PC-9 (cell line): Measurements from ENCODE around the gene CABCOCO1. TPM values are rescaled to one million over a fixed set of nuclear protein-coding genes. Genes with fewer than 3 reads are reported as not detected.

Experiments used
- BruUV-seq: library from RNA; stranded (reverse); fragments of 400-500 nt; replicated peaks from 2 replicates; lab custom pipeline; 2021; lab: Mats Ljungman, UMichigan
- CTCF ChIA-PET: fragments of 300-600 bp; sonication (Branson Sonifier 250); formaldehyde crosslinking; loops from one replicate; lab custom pipeline; 2022; ENCODE audit warnings: antibody characterized with exemption; lab: Charles Lee
- POLR2A ChIA-PET: fragments of 300-600 bp; sonication (Branson Sonifier 250); formaldehyde crosslinking; loops from one replicate; lab custom pipeline; 2022; ENCODE audit warnings: antibody characterized with exemption; ENCODE audit not compliant: unreplicated experiment; lab: Charles Lee
- DNase-seq, 2 experiments: peaks; one replicate each; pipeline versions ENCODE4 v3.0.0 to v3.0.0-alpha.2; 2015 to 2022; ENCODE audit warnings: mixed read lengths in 1 of 2
- H2AFZ ChIP-seq: fragments of 200-600 bp; sonication (generic); 2 replicates; pipeline ENCODE4 v1.8.1; 2017; ENCODE audit warnings: antibody characterized with exemption
- H3F3A ChIP-seq: fragments of 200-600 bp; sonication (generic); 2 replicates; pipeline ENCODE4 v1.8.1; 2017; ENCODE audit warnings: antibody characterized with exemption, mild to moderate bottlenecking, low read depth; ENCODE audit not compliant: insufficient read depth
- H3K27ac ChIP-seq: fragments of 200-600 bp; sonication (generic); 2 replicates; pipeline ENCODE4 v1.6.1; 2016; ENCODE audit warnings: mixed run types
- H3K27me3 ChIP-seq: fragments of 200-600 bp; sonication (generic); 2 replicates; pipeline ENCODE4 v1.6.1; 2016; ENCODE audit warnings: low read depth, mixed run types; ENCODE audit not compliant: insufficient read depth
- H3K36me3 ChIP-seq: fragments of 200-600 bp; sonication (generic); 2 replicates; pipeline ENCODE4 v1.6.1; 2016; ENCODE audit warnings: low read depth, mixed run types
- H3K4me1 ChIP-seq: fragments of 200-600 bp; sonication (generic); replicated peaks from 2 replicates; pipeline ENCODE4 v1.6.1; 2016; ENCODE audit warnings: mixed run types; ENCODE audit not compliant: insufficient read depth
- H3K4me2 ChIP-seq: fragments of 200-600 bp; sonication (generic); 2 replicates; pipeline ENCODE4 v1.6.1; 2017; ENCODE audit warnings: mixed run types
- H3K4me3 ChIP-seq: fragments of 200-600 bp; sonication (generic); 2 replicates; pipeline ENCODE4 v1.6.1; 2016; ENCODE audit warnings: mixed run types
- H3K79me2 ChIP-seq: fragments of 200-600 bp; sonication (generic); 2 replicates; pipeline ENCODE4 v1.6.1; 2017; ENCODE audit warnings: low read depth, mixed run types
- H3K9me2 ChIP-seq: fragments of 200-600 bp; sonication (generic); 2 replicates; pipeline ENCODE4 v1.8.1; 2017; ENCODE audit warnings: mild to moderate bottlenecking; ENCODE audit not compliant: insufficient read depth
- H3K9me3 ChIP-seq: fragments of 200-600 bp; sonication (generic); 2 replicates; pipeline ENCODE4 v1.8.1; 2016; ENCODE audit warnings: low read depth; ENCODE audit not compliant: insufficient read depth
- H4K20me1 ChIP-seq: fragments of 200-600 bp; sonication (generic); 2 replicates; pipeline ENCODE4 v1.8.1; 2017; ENCODE audit not compliant: insufficient read depth
- EZH2 ChIP-seq: fragments of 200-600 bp; sonication (generic); IDR thresholded peaks from 2 replicates; pipeline ENCODE4 v1.8.0; 2017; ENCODE audit warnings: antibody characterized with exemption, low read depth
- intact Hi-C: fragments of 100-400 bp; cut with micrococcal nuclease; formaldehyde crosslinking; loops from one replicate; pipeline ENCODE4 v1.10.0; 2022; ENCODE audit not compliant: unreplicated experiment
- total RNA-seq: library from RNA; stranded (reverse); gene quantifications from 2 replicates; pipeline ENCODE4 v1.2.3, GENCODE V29; 2021
- TF ChIP-seq, protein P1 (sequence below): fragments of 200-600 bp; sonication (generic); conservative IDR thresholded peaks from 2 replicates; pipeline ENCODE4 v1.6.1; 2017; ENCODE audit warnings: mixed run types, antibody characterized with exemption, mild to moderate bottlenecking, moderate library complexity

The CABCOCO1 gene
- total RNA-seq, 1 experiment from 2014 or later, result not detected

DNA sequence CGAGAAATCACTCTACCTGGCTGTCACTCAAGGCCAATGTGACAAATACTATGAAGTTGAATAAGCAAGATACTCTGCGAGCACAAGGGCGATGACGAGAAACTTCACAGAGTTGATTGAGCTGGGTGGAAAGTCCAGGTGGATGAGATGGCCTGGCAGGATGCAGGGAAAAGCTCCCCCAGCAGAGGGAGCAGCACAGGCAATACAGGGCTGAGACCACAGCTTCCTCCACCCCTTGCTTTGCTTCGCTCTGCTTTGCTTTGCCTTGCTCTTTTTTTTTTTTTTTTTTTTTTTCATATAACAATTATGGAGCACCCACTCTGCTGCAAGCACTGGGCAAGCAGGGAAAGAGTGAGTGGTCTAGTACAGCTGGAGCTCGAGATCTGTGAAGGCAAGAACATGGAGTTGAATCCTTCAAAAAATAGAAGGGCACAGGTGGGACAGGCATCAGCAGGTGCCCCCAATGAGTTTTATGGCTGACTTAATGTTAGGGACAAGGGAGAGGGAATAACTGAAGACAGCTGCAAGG, 88.3 kb downstream of the CABCOCO1 start:
- CTCF ChIA-PET, result interaction anchor here (0.6 to 1.5 kb wide), 11 partner anchors 11 to 935 kb away, joined by 3 to 27 read pairs (median 5); no protein-coding TSS in a partner anchor
- H3K27ac ChIP-seq, result no peak overlapping the region
- POLR2A ChIA-PET, result interaction anchor here (0.6 kb wide), 2 partner anchors 9 to 267 kb away, joined by 4 read pairs; no protein-coding TSS in a partner anchor
- no peaks in the 10 kb centered on the region for H3F3A ChIP-seq
- H3K27me3 ChIP-seq, result no peaks in the 10 kb centered on the region
- H3K4me1 ChIP-seq, result peaks cover 17% of the 10 kb centered on the region
- no TSS peak for BruUV-seq
- H3K4me2 ChIP-seq, result no peak overlapping the region
- no peaks in the 10 kb centered on the region for H3K9me2 ChIP-seq
- H2AFZ ChIP-seq, result no peak overlapping the region
- no peaks in the 10 kb centered on the region for H3K36me3 ChIP-seq
- H4K20me1 ChIP-seq, result no peaks in the 10 kb centered on the region
- DNase-seq, result peak in 1 of 2 experiments; percentile 57
- intact Hi-C loops, result loop anchor here (1.0 to 5.0 kb wide), 3 partner anchors 84 to 286 kb away; no protein-coding TSS in a partner anchor
- no peaks in the 10 kb centered on the region; the same call in 1 of the 2 replicates for H3K9me3 ChIP-seq
- no peaks in the 10 kb centered on the region for H3K79me2 ChIP-seq
- TF ChIP-seq, protein P1, sequence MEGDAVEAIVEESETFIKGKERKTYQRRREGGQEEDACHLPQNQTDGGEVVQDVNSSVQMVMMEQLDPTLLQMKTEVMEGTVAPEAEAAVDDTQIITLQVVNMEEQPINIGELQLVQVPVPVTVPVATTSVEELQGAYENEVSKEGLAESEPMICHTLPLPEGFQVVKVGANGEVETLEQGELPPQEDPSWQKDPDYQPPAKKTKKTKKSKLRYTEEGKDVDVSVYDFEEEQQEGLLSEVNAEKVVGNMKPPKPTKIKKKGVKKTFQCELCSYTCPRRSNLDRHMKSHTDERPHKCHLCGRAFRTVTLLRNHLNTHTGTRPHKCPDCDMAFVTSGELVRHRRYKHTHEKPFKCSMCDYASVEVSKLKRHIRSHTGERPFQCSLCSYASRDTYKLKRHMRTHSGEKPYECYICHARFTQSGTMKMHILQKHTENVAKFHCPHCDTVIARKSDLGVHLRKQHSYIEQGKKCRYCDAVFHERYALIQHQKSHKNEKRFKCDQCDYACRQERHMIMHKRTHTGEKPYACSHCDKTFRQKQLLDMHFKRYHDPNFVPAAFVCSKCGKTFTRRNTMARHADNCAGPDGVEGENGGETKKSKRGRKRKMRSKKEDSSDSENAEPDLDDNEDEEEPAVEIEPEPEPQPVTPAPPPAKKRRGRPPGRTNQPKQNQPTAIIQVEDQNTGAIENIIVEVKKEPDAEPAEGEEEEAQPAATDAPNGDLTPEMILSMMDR, result peak; percentile 55
- TF ChIP-seq EZH2, result no peak
- no peak overlapping the region for H3K4me3 ChIP-seq

DNA sequence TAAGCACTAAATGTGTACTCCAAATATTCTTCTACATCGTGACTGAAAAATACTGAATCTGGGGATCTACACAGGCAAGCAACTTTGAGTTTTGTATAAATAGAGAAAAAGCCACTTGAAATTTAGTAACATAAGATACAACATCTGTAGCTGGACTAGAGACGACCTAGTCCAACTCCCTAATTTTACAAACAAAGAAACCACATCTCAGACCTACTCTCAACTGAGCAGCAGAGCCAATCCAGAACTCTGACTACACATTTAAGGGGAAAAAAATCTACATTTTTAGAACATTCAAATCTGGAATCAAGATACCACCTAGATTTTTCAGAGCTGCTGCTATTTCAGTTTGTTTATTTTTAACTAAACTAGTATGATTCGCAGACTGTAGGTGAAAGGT, 88.9 kb downstream of the CABCOCO1 start:
- Histone ChIP-seq H3K4me3 (no peak overlapping the region), H3K36me3 (no peaks in the 10 kb centered on the region), H4K20me1 (no peaks in the 10 kb centered on the region), H3F3A (no peaks in the 10 kb centered on the region), H3K27me3 (no peaks in the 10 kb centered on the region), H2AFZ (0 out of 2 replicates have a peak overlapping the region, but pooled peaks have one; percentile 18), H3K4me1 (peaks cover 17% of the 10 kb centered on the region), H3K79me2 (no peaks in the 10 kb centered on the region), H3K9me2 (no peaks in the 10 kb centered on the region), H3K27ac (peak overlapping the region; percentile 59), H3K4me2 (peak overlapping the region; percentile 27), H3K9me3 (no peaks in the 10 kb centered on the region; the same call in 1 of the 2 replicates)
- no peak for DNase-seq
- POLR2A ChIA-PET, result no interaction called here
- BruUV-seq, result no TSS peak
- intact Hi-C loops, result loop anchor here (1.0 to 5.0 kb wide), 3 partner anchors 84 to 286 kb away; no protein-coding TSS in a partner anchor
- TF ChIP-seq, protein P1, result no peak
- TF ChIP-seq EZH2, result no peak
- CTCF ChIA-PET, result interaction anchor here (1.0 to 1.5 kb wide), 6 partner anchors 10 to 151 kb away, joined by 3 to 27 read pairs (median 8); no protein-coding TSS in a partner anchor

DNA sequence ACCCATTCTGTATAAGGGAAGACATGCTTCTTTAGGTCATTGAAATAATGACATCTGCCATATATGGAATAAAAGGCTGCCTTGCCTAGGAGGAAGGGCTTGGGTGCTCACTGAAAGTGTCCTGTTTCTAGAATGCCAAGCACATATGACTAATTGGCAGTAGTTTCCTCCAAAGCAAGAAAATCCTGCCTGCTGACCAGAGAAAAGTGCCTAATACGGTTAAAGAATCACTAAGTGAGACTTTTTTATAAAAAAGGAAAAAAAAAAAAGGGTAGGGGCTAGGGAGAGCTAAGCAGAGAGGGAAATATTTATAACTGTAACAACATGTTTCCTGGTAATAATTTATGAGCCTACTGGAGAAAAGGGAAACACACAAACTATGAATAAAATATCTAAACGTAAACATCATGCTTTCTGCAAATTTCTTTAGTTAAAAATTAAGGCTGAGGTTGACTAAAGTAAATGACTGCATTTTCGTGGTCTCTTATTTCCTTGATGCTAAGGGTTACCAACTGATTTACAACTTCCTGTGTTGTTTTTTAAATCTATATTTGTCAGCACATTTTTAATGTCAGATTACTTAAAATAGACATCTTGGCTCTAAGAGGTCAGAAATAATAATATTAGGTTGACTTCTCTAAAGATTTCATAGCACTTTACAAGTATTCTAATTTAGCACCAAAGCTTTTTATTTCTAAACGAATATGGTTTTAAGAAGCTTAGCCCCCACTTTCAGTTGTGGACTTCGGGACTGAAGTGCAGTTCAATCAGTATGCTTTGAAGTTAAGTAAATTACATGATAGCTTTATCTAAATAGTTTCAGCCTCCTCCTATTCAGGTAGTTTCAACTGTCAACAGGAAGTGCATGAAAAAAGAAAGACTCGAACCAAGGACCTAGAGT, 89.6 kb downstream of the CABCOCO1 start:
- no TSS peak for BruUV-seq

More for the DNA sequence above, 89.6 kb downstream of the CABCOCO1 start:
- Histone ChIP-seq H3K4me3 (no peak overlapping the region), H3K36me3 (no peaks in the 10 kb centered on the region), H2AFZ (0 out of 2 replicates have a peak overlapping the region, but pooled peaks have one; percentile 18), H4K20me1 (no peaks in the 10 kb centered on the region), H3K9me2 (no peaks in the 10 kb centered on the region), H3K27me3 (no peaks in the 10 kb centered on the region), H3F3A (no peaks in the 10 kb centered on the region), H3K4me1 (peaks cover 17% of the 10 kb centered on the region), H3K79me2 (no peaks in the 10 kb centered on the region), H3K9me3 (no peaks in the 10 kb centered on the region; the same call in 1 of the 2 replicates), H3K4me2 (peak overlapping the region; percentile 27), H3K27ac (peak overlapping the region; percentile 59)
- ChIA-PET POLR2A (interaction anchor here (0.6 kb wide), 1 partner anchor 24 kb away, joined by 5 read pairs; no protein-coding TSS in a partner anchor), CTCF (no interaction called here)
- TF ChIP-seq, protein P1, result no peak
- peak; percentile 31 to 78 for DNase-seq
- intact Hi-C loops, result loop anchor here (5.0 kb wide), 1 partner anchor 285 kb away; no protein-coding TSS in a partner anchor
